GM18868 (cell line): ENCODE measurements around the gene DNAJC5.
"Not testable (repeated sequence)": the region's sequence is repeated elsewhere in the genome, so short reads cannot be mapped to it uniquely, and the experiment has no call there.

Experiments used
- ATAC-seq: cut with Tn5 transposase; IDR thresholded peaks from one replicate; pipeline ENCODE4 v1.9.1; 2021; ENCODE audit warnings: mild to moderate bottlenecking, moderate library complexity; ENCODE audit not compliant: unreplicated experiment

Gene DNAJC5

GRCh38 chr20:63903796-63904561 is 9.1 kb downstream of the DNAJC5 start:
- no peak for ATAC-seq

- ATAC-seq, result peak; percentile 59
Measured at GRCh38 chr20:63908008-63908682, 13.2 kb downstream of the DNAJC5 start.

- ATAC-seq, result no peak
Measured at GRCh38 chr20:63911176-63911575, 16.2 kb downstream of the DNAJC5 start.

GRCh38 chr20:63913768-63914167 is 18.8 kb downstream of the DNAJC5 start:
- ATAC-seq, result no peak

- ATAC-seq, result no peak
Measured at GRCh38 chr20:63915471-63915870, 20.5 kb downstream of the DNAJC5 start.

- not testable (repeated sequence) for ATAC-seq
Measured at GRCh38 chr20:63916371-63916939, 21.5 kb downstream of the DNAJC5 start.

GRCh38 chr20:63917811-63918210 is 22.9 kb downstream of the DNAJC5 start:
- ATAC-seq, result no peak

- ATAC-seq, result no peak
Measured at GRCh38 chr20:63919130-63919529, 24.2 kb downstream of the DNAJC5 start.

GRCh38 chr20:63920226-63920625 is 25.3 kb downstream of the DNAJC5 start:
- ATAC-seq, result no peak

GRCh38 chr20:63923651-63924050 is 28.7 kb downstream of the DNAJC5 start:
- ATAC-seq, result no peak

GRCh38 chr20:63924241-63924640 is 29.3 kb downstream of the DNAJC5 start:
- no peak for ATAC-seq

GRCh38 chr20:63926298-63926697 is 31.4 kb downstream of the DNAJC5 start:
- no peak for ATAC-seq

- ATAC-seq, result no peak
Measured at GRCh38 chr20:63929071-63929470, 34.1 kb downstream of the DNAJC5 start.

- not testable (repeated sequence) for ATAC-seq
Measured at GRCh38 chr20:63929473-63929883, 34.6 kb downstream of the DNAJC5 start.

GRCh38 chr20:63930971-63931553 is 36.1 kb downstream of the DNAJC5 start:
- ATAC-seq, result no peak

- ATAC-seq, result no peak
Measured at GRCh38 chr20:63931735-63932134, 36.8 kb downstream of the DNAJC5 start.

- no peak for ATAC-seq
Measured at GRCh38 chr20:63932606-63933160, 37.8 kb downstream of the DNAJC5 start.

- no peak for ATAC-seq
Measured at GRCh38 chr20:63933646-63934045, 38.7 kb downstream of the DNAJC5 start.

GRCh38 chr20:63934271-63935068 is 39.5 kb downstream of the DNAJC5 start:
- ATAC-seq, result no peak

GRCh38 chr20:63935447-63935846 is 40.5 kb downstream of the DNAJC5 start:
- no peak for ATAC-seq

GRCh38 chr20:63937596-63937995 is 42.7 kb downstream of the DNAJC5 start:
- no peak for ATAC-seq
